ENCODE results near the gene GID4. TPM values are rescaled to one million over a fixed set of nuclear protein-coding genes. Genes with fewer than 3 reads are reported as not detected.

The GID4 gene
- total RNA-seq, 1 experiment from 2014 or later: 4.4 TPM

DNA sequence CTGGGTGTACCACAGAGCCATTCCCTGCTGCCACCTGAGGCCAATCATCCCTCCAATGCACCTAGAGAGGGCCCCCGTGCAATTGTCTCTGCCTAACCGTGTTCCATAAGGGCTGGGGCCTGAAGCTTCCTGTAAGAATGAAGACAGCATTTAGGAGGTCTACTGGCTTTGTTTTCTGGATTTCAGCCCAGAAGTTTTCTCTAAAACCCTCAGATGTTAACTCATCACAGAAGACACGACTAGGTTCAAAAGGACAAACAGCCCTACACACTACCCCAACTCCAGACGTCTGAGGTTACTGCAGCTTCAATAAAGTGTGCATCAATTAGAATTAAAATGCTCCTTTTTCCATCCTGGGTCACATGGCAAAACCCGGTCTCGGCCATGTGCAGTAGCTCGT is 37.7 kb downstream of the GID4 start:
- H3K9me3 ChIP-seq (replicated peaks): no peaks in the 10 kb centered on the region
- no peak for DNase-seq (ENCODE audit: low read depth in 1 of 2, low spot score in 2 of 2)

GRCh38 chr17:18079543-18079942 is 40.3 kb downstream of the GID4 start:
- no peaks in the 10 kb centered on the region for H3K4me1 ChIP-seq (replicated peaks)
- no peaks in the 10 kb centered on the region for H3K9me3 ChIP-seq (replicated peaks)
- no peaks in the 10 kb centered on the region for H3K36me3 ChIP-seq
- no peak for DNase-seq (ENCODE audit: low read depth in 1 of 2, low spot score in 2 of 2)
- H3K4me3 ChIP-seq: no peak overlapping the region
- H3K27me3 ChIP-seq (replicated peaks): no peaks in the 10 kb centered on the region
- H3K27ac ChIP-seq: no peak overlapping the region

More for the DNA sequence above, 37.7 kb downstream of the GID4 start:
- Histone ChIP-seq H3K27ac (no peak overlapping the region), H3K27me3 (replicated peaks) (no peaks in the 10 kb centered on the region), H3K36me3 (no peaks in the 10 kb centered on the region), H3K4me3 (no peak overlapping the region), H3K4me1 (replicated peaks) (no peaks in the 10 kb centered on the region)

DNA sequence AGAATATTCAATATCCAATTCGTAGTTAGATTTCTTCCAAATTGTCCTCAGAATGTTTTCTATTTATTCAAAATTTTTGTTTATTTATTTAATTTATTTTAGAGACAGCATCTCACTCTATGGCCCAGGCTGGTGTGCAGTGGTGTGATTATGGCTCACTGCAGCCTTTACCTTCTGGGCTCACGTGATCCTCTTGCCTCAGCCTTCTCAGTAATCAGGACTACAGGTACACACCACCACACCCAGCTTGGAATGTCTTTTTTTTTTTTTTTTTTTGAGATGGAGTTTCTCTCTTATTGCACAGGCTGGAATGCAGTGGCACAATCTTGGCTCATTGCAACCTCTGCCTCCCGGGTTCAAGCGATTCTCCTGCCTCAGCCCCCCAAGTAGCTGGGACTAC is 45.0 kb downstream of the GID4 start:
- Histone ChIP-seq H3K4me3 (no peak overlapping the region), H3K4me1 (replicated peaks) (peaks cover 18% of the 10 kb centered on the region), H3K36me3 (0 out of 2 replicates have a peak, but pooled peaks cover under 1% of the 10 kb centered on the region), H3K27me3 (replicated peaks) (no peaks in the 10 kb centered on the region), H3K9me3 (replicated peaks) (no peaks in the 10 kb centered on the region), H3K27ac (no peak overlapping the region)
- no peak for DNase-seq (ENCODE audit: low read depth in 1 of 2, low spot score in 2 of 2)

DNA sequence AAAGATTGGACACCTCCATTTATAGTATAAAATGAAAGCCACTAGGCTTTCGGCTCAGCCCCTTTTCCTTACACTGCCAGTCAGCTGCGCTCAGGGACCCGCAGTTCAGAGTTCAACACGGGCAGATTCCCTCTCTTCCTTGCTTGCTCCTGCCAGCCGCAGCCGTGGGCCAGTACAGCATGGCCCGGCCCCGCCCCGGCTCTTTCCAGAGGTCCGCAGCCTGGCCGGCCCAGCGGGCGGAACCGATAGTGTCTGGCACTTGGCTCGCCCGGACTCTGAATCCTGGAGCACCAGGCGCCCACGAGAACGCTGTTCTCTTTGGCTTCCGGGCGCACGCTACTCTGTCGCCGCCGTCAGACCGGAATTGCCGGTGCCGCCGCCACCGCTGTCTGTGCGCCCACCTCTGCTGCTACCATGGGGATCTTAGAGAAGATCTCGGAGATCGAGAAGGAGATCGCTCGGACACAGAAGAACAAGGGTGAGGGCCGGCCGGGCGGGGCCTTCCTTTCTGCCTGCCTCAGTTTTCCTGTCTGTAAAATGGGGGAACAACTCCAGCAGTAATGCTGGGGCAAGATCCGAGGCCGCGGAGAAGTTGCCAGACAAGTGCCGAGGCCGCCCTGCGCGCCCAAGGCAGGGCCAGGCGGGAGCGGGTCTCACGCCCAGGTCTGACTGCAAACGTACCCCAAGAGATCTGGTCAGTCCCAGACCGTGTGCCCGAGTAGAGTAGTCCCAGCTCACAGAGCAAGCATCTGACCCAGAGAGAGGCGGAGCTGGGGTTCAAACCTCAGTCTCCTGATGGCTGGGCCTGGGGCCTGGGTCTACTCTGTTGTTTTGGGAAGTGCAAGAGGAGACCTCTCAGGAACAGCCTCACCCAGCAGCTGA is 48.6 kb downstream of the GID4 start, which contains the start of gene DRG2:
Gene DRG2, plus strand, starts transcription at position 339 of the 882 bp plus-strand sequence. Its CDS starts 76 bp downstream, at position 415.
- peak; percentile 86 to 88 for DNase-seq (ENCODE audit: low read depth in 1 of 2, low spot score in 2 of 2)
- H3K9me3 ChIP-seq (replicated peaks): no peaks in the 10 kb centered on the region
- peak within 1 kb of the TSS; percentile 53 for H3K27ac ChIP-seq
- H3K4me1 ChIP-seq (replicated peaks): peaks cover 20% of the 10 kb centered on the region
- peaks cover 16% of the 10 kb centered on the region for H3K36me3 ChIP-seq
- H3K4me3 ChIP-seq: peak within 1 kb of the TSS; percentile 67
- H3K27me3 ChIP-seq (replicated peaks): no peaks in the 10 kb centered on the region

DNA sequence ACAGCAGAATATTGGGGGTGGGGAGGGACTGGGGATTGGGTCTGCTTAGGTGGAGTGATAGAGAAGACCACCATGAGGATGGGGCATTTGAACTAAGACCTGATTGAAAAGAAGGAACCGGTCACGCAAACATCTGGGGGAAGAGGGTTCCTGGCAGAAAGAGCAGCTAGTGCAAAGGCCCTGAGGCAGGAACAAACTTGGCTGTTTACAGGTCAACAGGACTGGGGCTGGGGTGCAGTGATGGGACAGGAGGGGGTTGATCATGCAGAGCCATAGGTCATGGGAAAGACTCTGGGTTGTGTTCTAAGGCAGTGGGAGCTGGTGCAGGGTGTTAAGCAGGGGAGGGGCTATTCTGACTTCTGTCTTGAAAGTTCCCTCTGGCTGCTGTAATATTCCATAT is 50.4 kb downstream of the GID4 start:
- no peaks in the 10 kb centered on the region for H3K9me3 ChIP-seq (replicated peaks)
- no peak overlapping the region for H3K27ac ChIP-seq
- peaks cover 20% of the 10 kb centered on the region for H3K4me1 ChIP-seq (replicated peaks)
- H3K4me3 ChIP-seq: no peak overlapping the region
- no peaks in the 10 kb centered on the region for H3K27me3 ChIP-seq (replicated peaks)
- DNase-seq (ENCODE audit: low read depth in 1 of 2, low spot score in 2 of 2): no peak
- peaks cover 27% of the 10 kb centered on the region for H3K36me3 ChIP-seq

DNA sequence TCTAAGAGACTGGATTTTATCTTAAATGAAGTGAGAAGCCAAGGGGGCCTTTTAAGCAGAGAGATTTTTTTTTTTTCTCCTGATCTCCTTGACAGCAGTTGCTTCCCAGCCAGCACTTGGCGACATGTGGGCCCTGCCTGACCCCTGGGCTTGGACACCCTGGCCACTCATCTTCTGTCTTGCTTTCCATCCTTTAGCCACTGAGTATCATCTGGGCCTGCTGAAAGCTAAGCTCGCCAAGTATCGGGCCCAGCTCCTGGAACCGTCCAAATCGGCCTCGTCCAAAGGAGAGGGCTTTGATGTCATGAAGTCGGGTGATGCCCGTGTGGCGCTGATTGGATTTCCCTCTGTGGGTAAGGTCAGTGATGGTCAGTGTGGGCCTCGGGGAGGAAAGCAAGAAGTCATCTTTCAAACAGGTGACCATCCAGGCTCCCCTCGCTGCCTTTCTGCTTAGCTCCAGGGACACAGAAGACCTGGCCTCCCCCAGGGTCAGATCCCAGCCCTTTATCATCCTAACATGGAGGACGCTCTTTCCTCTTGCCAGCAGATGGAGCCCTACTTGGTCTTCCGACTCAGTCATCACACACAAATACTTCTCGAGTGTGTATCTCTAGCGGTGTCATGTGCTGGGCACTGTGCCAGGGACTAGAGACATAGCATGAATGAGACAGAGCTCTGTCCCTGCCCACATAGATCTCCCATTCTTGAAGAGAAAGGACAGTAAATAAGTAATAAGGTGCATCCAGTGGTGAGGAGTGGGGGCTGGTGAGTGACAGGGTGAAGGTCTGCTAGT is 54.6 kb downstream of the GID4 start:
- Histone ChIP-seq H3K27me3 (replicated peaks) (no peaks in the 10 kb centered on the region), H3K27ac (no peak overlapping the region), H3K36me3 (peaks cover 61% of the 10 kb centered on the region), H3K4me1 (replicated peaks) (peaks cover 7% of the 10 kb centered on the region), H3K4me3 (no peak overlapping the region), H3K9me3 (replicated peaks) (no peaks in the 10 kb centered on the region)
- peak in 1 of 2 experiments; percentile 70 for DNase-seq (ENCODE audit: low read depth in 1 of 2, low spot score in 2 of 2)

- peaks cover 65% of the 10 kb centered on the region for H3K36me3 ChIP-seq
- H3K4me3 ChIP-seq: no peak overlapping the region
- H3K4me1 ChIP-seq (replicated peaks): peaks cover under 1% of the 10 kb centered on the region
- H3K9me3 ChIP-seq (replicated peaks): no peaks in the 10 kb centered on the region
- no peak for DNase-seq (ENCODE audit: low read depth in 1 of 2, low spot score in 2 of 2)
- no peak overlapping the region for H3K27ac ChIP-seq
- no peaks in the 10 kb centered on the region for H3K27me3 ChIP-seq (replicated peaks)
Measured at GRCh38 chr17:18094409-18094807, 55.2 kb downstream of the GID4 start.

DNA sequence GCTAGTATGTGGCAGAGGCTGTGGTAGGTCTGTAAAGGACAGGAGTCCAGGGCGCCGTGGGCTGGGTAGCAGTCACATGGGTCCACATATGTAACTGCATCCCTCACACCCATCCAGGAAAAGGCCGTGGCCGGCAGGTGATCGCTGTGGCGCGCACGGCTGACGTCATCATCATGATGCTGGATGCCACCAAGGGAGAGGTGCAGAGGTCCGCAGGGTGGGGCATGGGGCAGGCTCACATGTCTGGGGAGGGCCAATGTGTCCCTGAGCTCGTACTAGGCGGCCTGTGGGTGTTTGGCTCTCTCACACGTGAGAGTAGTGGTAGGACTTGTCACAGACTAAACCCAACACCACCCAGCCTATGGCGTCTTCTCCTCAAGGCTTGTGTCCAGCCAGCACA is 60.3 kb downstream of the GID4 start:
- no peak overlapping the region for H3K4me3 ChIP-seq
- no peaks in the 10 kb centered on the region for H3K9me3 ChIP-seq (replicated peaks)
- H3K4me1 ChIP-seq (replicated peaks): no peaks in the 10 kb centered on the region
- H3K27ac ChIP-seq: no peak overlapping the region
- DNase-seq (ENCODE audit: low read depth in 1 of 2, low spot score in 2 of 2): peak in 1 of 2 experiments; percentile 37
- H3K27me3 ChIP-seq (replicated peaks): no peaks in the 10 kb centered on the region
- peaks cover 83% of the 10 kb centered on the region for H3K36me3 ChIP-seq

GRCh38 chr17:18100616-18101015 is 61.4 kb downstream of the GID4 start:
- Histone ChIP-seq H3K27me3 (replicated peaks) (no peaks in the 10 kb centered on the region), H3K4me1 (replicated peaks) (no peaks in the 10 kb centered on the region), H3K9me3 (replicated peaks) (no peaks in the 10 kb centered on the region), H3K36me3 (peaks cover 88% of the 10 kb centered on the region), H3K4me3 (no peak overlapping the region), H3K27ac (no peak overlapping the region)
- peak in 1 of 2 experiments; percentile 35 for DNase-seq (ENCODE audit: low read depth in 1 of 2, low spot score in 2 of 2)

GRCh38 chr17:18101828-18102227 is 62.6 kb downstream of the GID4 start:
- no peaks in the 10 kb centered on the region for H3K27me3 ChIP-seq (replicated peaks)
- H3K4me1 ChIP-seq (replicated peaks): no peaks in the 10 kb centered on the region
- peaks cover 76% of the 10 kb centered on the region for H3K36me3 ChIP-seq
- H3K4me3 ChIP-seq: no peak overlapping the region
- peak in 1 of 2 experiments; percentile 36 for DNase-seq (ENCODE audit: low read depth in 1 of 2, low spot score in 2 of 2)
- H3K27ac ChIP-seq: no peak overlapping the region
- no peaks in the 10 kb centered on the region for H3K9me3 ChIP-seq (replicated peaks)

DNA sequence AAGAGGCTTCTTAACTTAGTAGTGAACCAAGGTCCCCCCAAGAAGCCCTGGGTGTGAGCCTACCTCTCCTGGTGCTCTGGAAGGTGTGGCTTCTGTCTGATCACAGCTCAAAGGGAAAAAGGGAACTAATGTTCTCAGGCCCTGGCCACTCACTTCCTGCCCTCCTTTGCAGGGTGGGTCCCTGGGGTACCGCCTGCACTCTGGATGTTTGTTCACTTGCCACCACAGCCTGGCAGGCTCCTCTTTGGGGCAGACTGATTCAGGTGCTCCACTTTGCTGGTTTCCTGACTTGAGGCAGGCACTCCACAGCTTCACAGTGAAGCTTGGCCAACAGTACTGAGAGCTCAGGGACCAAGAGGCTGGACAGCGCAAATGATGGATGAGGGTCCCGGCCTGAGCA is 63.4 kb downstream of the GID4 start:
- H3K27me3 ChIP-seq (replicated peaks): no peaks in the 10 kb centered on the region
- H3K9me3 ChIP-seq (replicated peaks): no peaks in the 10 kb centered on the region
- H3K36me3 ChIP-seq: peaks cover 73% of the 10 kb centered on the region
- no peaks in the 10 kb centered on the region for H3K4me1 ChIP-seq (replicated peaks)
- no peak overlapping the region for H3K27ac ChIP-seq
- no peak for DNase-seq (ENCODE audit: low read depth in 1 of 2, low spot score in 2 of 2)
- no peak overlapping the region for H3K4me3 ChIP-seq

- DNase-seq (ENCODE audit: low read depth in 1 of 2, low spot score in 2 of 2): no peak
- H3K4me1 ChIP-seq (replicated peaks): no peaks in the 10 kb centered on the region
- no peaks in the 10 kb centered on the region for H3K27me3 ChIP-seq (replicated peaks)
- H3K9me3 ChIP-seq (replicated peaks): no peaks in the 10 kb centered on the region
- H3K36me3 ChIP-seq: peaks cover 49% of the 10 kb centered on the region
- no peak overlapping the region for H3K4me3 ChIP-seq
- H3K27ac ChIP-seq: no peak overlapping the region
Measured at GRCh38 chr17:18105027-18105426, 65.8 kb downstream of the GID4 start.

DNA sequence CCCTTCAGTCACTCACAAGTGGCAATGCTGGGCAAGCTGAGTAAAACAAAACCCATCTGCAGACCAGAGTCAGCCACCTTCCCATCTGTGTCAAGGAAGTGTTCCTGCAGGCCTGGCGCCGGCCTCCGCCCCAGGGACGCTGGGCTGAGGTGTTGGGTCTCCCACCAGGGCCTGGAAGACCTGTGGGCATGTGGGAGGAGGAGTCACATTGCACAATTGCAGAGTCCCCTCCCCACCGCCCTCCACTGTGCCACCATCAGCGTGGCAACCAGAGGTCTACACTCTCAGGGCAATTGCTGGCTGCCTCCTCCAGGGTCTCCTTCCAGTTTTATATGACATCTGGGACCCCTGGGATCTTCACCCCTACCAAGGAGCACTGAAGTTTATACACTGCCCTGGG is 66.4 kb downstream of the GID4 start:
- no peak for DNase-seq (ENCODE audit: low read depth in 1 of 2, low spot score in 2 of 2)
- Histone ChIP-seq H3K4me3 (no peak overlapping the region), H3K27me3 (replicated peaks) (no peaks in the 10 kb centered on the region), H3K36me3 (peaks cover 43% of the 10 kb centered on the region), H3K9me3 (replicated peaks) (no peaks in the 10 kb centered on the region), H3K4me1 (replicated peaks) (no peaks in the 10 kb centered on the region), H3K27ac (no peak overlapping the region)

- H3K27me3 ChIP-seq (replicated peaks): no peaks in the 10 kb centered on the region
- no peak for DNase-seq (ENCODE audit: low read depth in 1 of 2, low spot score in 2 of 2)
- no peaks in the 10 kb centered on the region for H3K4me1 ChIP-seq (replicated peaks)
- peaks cover 37% of the 10 kb centered on the region for H3K36me3 ChIP-seq
- H3K9me3 ChIP-seq (replicated peaks): no peaks in the 10 kb centered on the region
- H3K4me3 ChIP-seq: no peak overlapping the region
- no peak overlapping the region for H3K27ac ChIP-seq
Measured at GRCh38 chr17:18106211-18106610, 67.0 kb downstream of the GID4 start.

All from SJSA1 (cell line).